Upper lobe of right lung (tissue), 1 donor: ENCODE measurements around the gene PLET1. TPM values are rescaled to one million over a fixed set of nuclear protein-coding genes. Genes with fewer than 3 reads are reported as not detected.

Experiments used
- ATAC-seq: fragments of 200-7000 bp; cut with Tn5 transposase; one replicate; pipeline ENCODE4 v1.9.1; 2020; ENCODE audit warnings: mild to moderate bottlenecking, moderate library complexity
- DNase-seq: peaks from one replicate; pipeline ENCODE4 v3.0.0-alpha.2; 2020
- H3K27ac ChIP-seq: fragments of 200-600 bp; one replicate; pipeline ENCODE4 v1.8.0; 2022
- H3K27me3 ChIP-seq: fragments of 200-600 bp; one replicate; pipeline ENCODE4 v1.8.0; 2022; ENCODE audit warnings: mild to moderate bottlenecking
- H3K36me3 ChIP-seq: fragments of 200-600 bp; one replicate; pipeline ENCODE4 v1.8.0; 2022
- H3K4me1 ChIP-seq: fragments of 200-600 bp; one replicate; pipeline ENCODE4 v1.8.0; 2022
- H3K4me3 ChIP-seq: fragments of 200-600 bp; one replicate; pipeline ENCODE4 v1.8.0; 2022; ENCODE audit warnings: mild to moderate bottlenecking
- H3K9me3 ChIP-seq: fragments of 200-600 bp; one replicate; pipeline ENCODE4 v1.8.0; 2022
- CTCF ChIP-seq: fragments of 200-600 bp; IDR thresholded peaks from one replicate; pipeline ENCODE4 v1.8.0; 2022; ENCODE audit warnings: antibody characterized with exemption
- intact Hi-C: fragments of 100-400 bp; cut with DNase I; formaldehyde crosslinking; loops from one replicate; pipeline ENCODE4 v1.11.0; 2022
- total RNA-seq: library from RNA; stranded (reverse); fragmentation: NEBNext Ultra II Directional; extraction: Animal tissue kit (Norgen Biotek cat#: 25700); gene quantifications from one replicate; pipeline ENCODE4 v1.2.1, GENCODE V29; 2021
- donor health status: DM: no; HTN: yes; CAD: no; lungs with severe emphysema.

The PLET1 gene
- total RNA-seq, 1 donor from 2014 or later, result not detected

- Histone ChIP-seq H3K9me3 (no peaks in the 10 kb centered on the region), H3K4me3 (no peak overlapping the region), H3K4me1 (peaks cover 8% of the 10 kb centered on the region), H3K36me3 (no peaks in the 10 kb centered on the region), H3K27ac (no peak overlapping the region), H3K27me3 (no peaks in the 10 kb centered on the region)
- no peak for ATAC-seq
- TF ChIP-seq CTCF, result no peak
- intact Hi-C loops, result no loop called here
- DNase-seq, result no peak
Measured at GRCh38 chr11:112303616-112304015, 43.0 kb upstream of the PLET1 start.

- no peak for DNase-seq
- Histone ChIP-seq H3K27me3 (no peaks in the 10 kb centered on the region), H3K4me3 (no peak overlapping the region), H3K36me3 (no peaks in the 10 kb centered on the region), H3K27ac (peak overlapping the region; percentile 6), H3K9me3 (no peaks in the 10 kb centered on the region), H3K4me1 (peaks cover 8% of the 10 kb centered on the region)
- TF ChIP-seq CTCF, result no peak
- ATAC-seq, result no peak
- intact Hi-C loops, result no loop called here
Measured at GRCh38 chr11:112302226-112302868, 41.7 kb upstream of the PLET1 start.

GRCh38 chr11:112300094-112300786 is 39.6 kb upstream of the PLET1 start:
- H3K4me3 ChIP-seq, result no peak overlapping the region
- H3K27ac ChIP-seq, result no peak overlapping the region
- intact Hi-C loops, result no loop called here
- H3K4me1 ChIP-seq, result peaks cover 8% of the 10 kb centered on the region
- no peak for TF ChIP-seq CTCF
- ATAC-seq, result no peak
- no peaks in the 10 kb centered on the region for H3K36me3 ChIP-seq
- H3K9me3 ChIP-seq, result no peaks in the 10 kb centered on the region
- DNase-seq, result no peak
- H3K27me3 ChIP-seq, result no peaks in the 10 kb centered on the region

GRCh38 chr11:112298535-112298934 is 37.9 kb upstream of the PLET1 start:
- Histone ChIP-seq H3K36me3 (no peaks in the 10 kb centered on the region), H3K27me3 (no peaks in the 10 kb centered on the region), H3K27ac (no peak overlapping the region), H3K4me1 (peaks cover 12% of the 10 kb centered on the region), H3K4me3 (no peak overlapping the region), H3K9me3 (no peaks in the 10 kb centered on the region)
- ATAC-seq (no peak), DNase-seq (no peak)
- TF ChIP-seq CTCF, result no peak
- intact Hi-C loops, result no loop called here

- ATAC-seq, result no peak
- no peak overlapping the region for H3K27ac ChIP-seq
Measured at GRCh38 chr11:112297248-112297866, 36.7 kb upstream of the PLET1 start.

More at GRCh38 chr11:112297248-112297866, 36.7 kb upstream of the PLET1 start:
- intact Hi-C loops, result no loop called here
- Histone ChIP-seq H3K36me3 (no peaks in the 10 kb centered on the region), H3K4me3 (no peak overlapping the region), H3K9me3 (no peaks in the 10 kb centered on the region), H3K4me1 (peaks cover 14% of the 10 kb centered on the region), H3K27me3 (no peaks in the 10 kb centered on the region)
- TF ChIP-seq CTCF, result no peak
- no peak for DNase-seq
